ENCODE data around the gene OR7A5.
"Not testable (repeated sequence)": the region's sequence is repeated elsewhere in the genome, so short reads cannot be mapped to it uniquely, and the experiment has no call there.

OR7A5 gene

GRCh38 chr19:14835011-14835410 lies at the start of gene OR7A5, which contains the start of gene OR7C1:
Gene OR7A5, minus strand, starts transcription at chr19:14835185. Its CDS starts 6,944 bp downstream, at chr19:14828241.
Gene OR7C1, minus strand, starts transcription at chr19:14835185. Its CDS starts 35,049 bp downstream, at chr19:14800136.
- DNase-seq (ENCODE audit: low spot score), result no peak

- peak; percentile 35 for DNase-seq (ENCODE audit: low spot score)
These were observed 36.7 kb upstream of the OR7A5 start for GRCh38 chr19:14871619-14872230.

GRCh38 chr19:14868497-14868896 lies 33.5 kb upstream of the OR7A5 start:
- no peak for DNase-seq (ENCODE audit: low spot score)

GRCh38 chr19:14848822-14849221 lies 13.8 kb upstream of the OR7A5 start, which contains the start of gene OR7A10:
Gene OR7A10, minus strand, starts transcription at chr19:14848922. Its CDS starts 7,045 bp downstream, at chr19:14841877.
- no peak for DNase-seq (ENCODE audit: low spot score)

- no peak for DNase-seq (ENCODE audit: low spot score)
These were observed 8.6 kb upstream of the OR7A5 start for GRCh38 chr19:14843578-14843977.

- DNase-seq (ENCODE audit: low spot score), result no peak
These were observed 8.2 kb upstream of the OR7A5 start for GRCh38 chr19:14843169-14843568.

GRCh38 chr19:14840206-14840605 lies 5.2 kb upstream of the OR7A5 start:
- DNase-seq (ENCODE audit: low spot score), result peak; percentile 61

GRCh38 chr19:14837391-14837790 lies 2.4 kb upstream of the OR7A5 start:
- DNase-seq (ENCODE audit: low spot score), result no peak

GRCh38 chr19:14830702-14831101 lies 4.3 kb downstream of the OR7A5 start:
- DNase-seq (ENCODE audit: low spot score), result no peak

- no peak for DNase-seq (ENCODE audit: low spot score)
These were observed 9.0 kb downstream of the OR7A5 start for GRCh38 chr19:14826006-14826405.

- DNase-seq (ENCODE audit: low spot score), result no peak
These were observed 13.0 kb downstream of the OR7A5 start for GRCh38 chr19:14821937-14822336.

GRCh38 chr19:14818588-14818987 lies 16.4 kb downstream of the OR7A5 start:
- no peak for DNase-seq (ENCODE audit: low spot score)

- no peak for DNase-seq (ENCODE audit: low spot score)
These were observed 17.9 kb downstream of the OR7A5 start for GRCh38 chr19:14817052-14817451.

- no peak for DNase-seq (ENCODE audit: low spot score)
These were observed 19.9 kb downstream of the OR7A5 start for GRCh38 chr19:14814982-14815652.

- DNase-seq (ENCODE audit: low spot score), result no peak
These were observed 25.5 kb downstream of the OR7A5 start for GRCh38 chr19:14809272-14810057.

- DNase-seq (ENCODE audit: low spot score), result no peak
These were observed 30.2 kb downstream of the OR7A5 start for GRCh38 chr19:14804765-14805164.

GRCh38 chr19:14798760-14799159 lies 36.2 kb downstream of the OR7A5 start:
- DNase-seq (ENCODE audit: low spot score), result no peak

- no peak for DNase-seq (ENCODE audit: low spot score)
These were observed 39.0 kb downstream of the OR7A5 start for GRCh38 chr19:14796021-14796420.

GRCh38 chr19:14795078-14795721 lies 39.8 kb downstream of the OR7A5 start:
- DNase-seq (ENCODE audit: low spot score), result no peak

- DNase-seq (ENCODE audit: low spot score), result not testable (repeated sequence)
These were observed 42.7 kb downstream of the OR7A5 start for GRCh38 chr19:14792250-14792649.

- DNase-seq (ENCODE audit: low spot score), result no peak
These were observed 48.5 kb downstream of the OR7A5 start for GRCh38 chr19:14786421-14786851.

GRCh38 chr19:14785102-14785793 lies 49.7 kb downstream of the OR7A5 start:
- DNase-seq (ENCODE audit: low spot score), result peak; percentile 63
